Activated naive CD4-positive, alpha-beta T cell treated with anti-CD3 and anti-CD28 coated beads, Interleukin-2, amount 50 U/mL, for 72 hours (primary cell): Measurements from ENCODE around the gene SH2D2A. TPM values are rescaled to one million over a fixed set of nuclear protein-coding genes. Genes with fewer than 3 reads are reported as not detected.
A peak's percentile ranks its signal among the peaks of the same experiment; 100 is the strongest.

Source experiments
- ATAC-seq, 2 donors: fragments of 150-1000 bp; cut with Tn5 transposase; 2 replicates each; pipeline ENCODE4 v1.10.0; 2021; ENCODE audit warnings: mild to moderate bottlenecking in 2 of 2, moderate library complexity in 2 of 2
- DNase-seq, 2 donors: peaks; one replicate each; pipeline ENCODE4 v3.0.0; 2021 to 2022; ENCODE audit warnings: low spot score in 2 of 2
- H3K27ac Mint-ChIP-seq, 2 donors: one replicate each; pipeline ENCODE4 v1.8.0; 2022; ENCODE audit warnings: mild to moderate bottlenecking in 2 of 2, mixed read lengths in 2 of 2
- H3K36me3 Mint-ChIP-seq, 2 donors: one replicate each; pipeline ENCODE4 v1.8.0; 2022; ENCODE audit warnings: mixed read lengths in 2 of 2
- H3K9me3 Mint-ChIP-seq, 2 donors: one replicate each; pipeline ENCODE4 v1.8.0; 2022; ENCODE audit warnings: mixed read lengths in 2 of 2
- total RNA-seq, 2 donors: library from RNA; stranded (reverse); gene quantifications; one replicate each; pipeline ENCODE4 v1.2.3, GENCODE V29; 2022

SH2D2A gene
- total RNA-seq, 2 donors from 2014 or later = 186 to 215 TPM

DNA sequence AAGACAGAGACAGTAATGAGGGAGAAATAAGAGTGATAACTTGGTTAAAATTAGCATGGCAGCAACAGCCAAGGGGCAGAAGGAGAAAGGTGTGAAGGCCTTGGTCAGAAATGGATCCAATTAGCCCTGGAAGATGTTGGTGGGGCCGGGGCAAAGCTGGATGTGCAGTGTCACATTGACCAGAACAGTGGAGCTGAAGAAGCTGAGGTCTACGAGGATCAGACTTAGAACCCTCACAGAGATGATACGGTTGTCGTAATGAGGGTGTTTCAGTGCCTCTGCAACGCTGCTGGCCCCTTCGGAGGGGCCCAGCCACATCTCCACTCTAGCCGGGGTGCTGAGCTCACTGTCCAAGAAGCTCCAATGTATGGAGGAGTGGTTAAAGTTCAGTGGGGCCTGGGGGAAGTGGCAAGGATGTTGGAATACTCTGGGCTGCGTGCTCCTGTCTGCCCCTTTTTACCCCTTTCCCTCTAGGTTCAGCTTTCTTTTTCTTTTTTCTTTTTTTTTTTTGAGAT lies 14.2 kb downstream of the SH2D2A start:
- no peak for ATAC-seq
- peaks cover 9 to 10% of the 10 kb centered on the region in 2 donors for H3K36me3 Mint-ChIP-seq
- peak overlapping the region; percentile 2 to 80 for H3K27ac Mint-ChIP-seq
- DNase-seq = no peak
- H3K9me3 Mint-ChIP-seq = no peaks in the 10 kb centered on the region

DNA sequence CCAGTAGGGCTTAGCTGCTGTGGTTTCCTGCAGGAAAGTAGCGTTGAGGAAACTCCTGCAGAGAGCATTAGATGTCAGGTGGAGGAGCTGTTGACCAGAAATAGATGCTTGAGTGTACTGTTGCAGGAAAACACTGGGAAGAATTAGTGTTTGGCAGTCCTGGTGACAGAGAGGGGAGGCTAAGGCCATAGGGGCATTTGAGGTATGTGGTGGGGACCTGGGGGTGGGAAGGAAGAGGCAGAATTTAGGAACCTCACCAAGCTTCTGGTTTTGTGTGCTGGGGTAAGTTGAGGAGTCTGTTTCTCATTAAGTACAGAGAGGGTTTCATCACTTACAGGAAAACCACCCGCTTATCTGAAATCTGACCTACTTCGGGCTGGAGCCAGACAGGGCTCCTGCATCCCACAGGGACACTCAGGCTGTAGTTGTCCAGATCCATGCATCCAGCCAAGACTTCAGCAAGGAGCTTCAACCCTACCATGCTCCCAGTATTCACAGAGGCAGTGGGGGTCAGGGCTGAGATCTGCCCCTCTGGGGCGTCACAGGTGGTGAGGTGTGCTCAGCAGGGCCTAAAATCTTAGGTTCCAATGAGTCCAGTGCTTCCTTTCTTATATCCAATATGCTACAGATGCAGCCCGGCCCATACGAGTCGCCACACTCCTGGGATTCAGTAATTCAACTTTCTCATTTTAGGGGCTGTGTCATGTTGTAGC lies 15.1 kb downstream of the SH2D2A start:
- peak in 1 of 2 donors; percentile 11 for ATAC-seq
- no peak for DNase-seq
- H3K9me3 Mint-ChIP-seq = no peaks in the 10 kb centered on the region
- peak overlapping the region; percentile 77 to 80 for H3K27ac Mint-ChIP-seq
- peaks cover 1 to 2% of the 10 kb centered on the region in 2 donors for H3K36me3 Mint-ChIP-seq

DNA sequence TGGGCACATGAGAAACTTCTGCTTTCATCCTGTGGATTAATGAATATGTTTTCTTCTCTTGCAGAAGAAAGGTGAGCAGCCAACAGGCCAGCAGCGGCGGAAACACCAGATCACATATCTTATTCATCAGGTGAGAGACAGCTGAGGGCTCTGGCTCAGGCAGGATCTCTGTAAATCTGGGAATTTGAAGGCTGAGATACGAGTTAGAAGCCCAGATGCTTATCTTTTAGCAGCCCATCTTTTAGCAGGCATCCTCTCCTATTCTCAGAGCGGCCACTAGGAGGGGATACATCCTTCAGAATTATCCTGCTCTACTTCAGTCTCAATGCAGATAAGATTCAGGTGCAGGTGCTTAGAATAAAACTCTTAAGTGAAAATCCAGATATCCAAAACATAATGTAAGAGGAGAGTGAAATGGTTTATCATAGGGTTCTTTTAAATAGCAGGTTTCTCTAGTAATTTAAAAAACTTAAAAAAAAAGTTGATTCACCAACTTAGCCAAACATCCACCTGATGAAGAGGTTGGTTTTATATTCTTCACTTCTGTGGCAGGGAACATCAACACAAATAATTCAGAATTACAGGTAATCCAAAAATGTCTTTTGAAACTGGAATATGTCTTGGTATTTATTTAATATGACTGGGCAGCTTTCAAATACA lies 19.3 kb downstream of the SH2D2A start:
- no peaks in the 10 kb centered on the region for H3K9me3 Mint-ChIP-seq
- ATAC-seq = peak; percentile 60 to 74
- peaks cover 10 to 19% of the 10 kb centered on the region in 2 donors for H3K36me3 Mint-ChIP-seq
- DNase-seq = peak in 1 of 2 donors; percentile 62
- H3K27ac Mint-ChIP-seq = no peak overlapping the region

DNA sequence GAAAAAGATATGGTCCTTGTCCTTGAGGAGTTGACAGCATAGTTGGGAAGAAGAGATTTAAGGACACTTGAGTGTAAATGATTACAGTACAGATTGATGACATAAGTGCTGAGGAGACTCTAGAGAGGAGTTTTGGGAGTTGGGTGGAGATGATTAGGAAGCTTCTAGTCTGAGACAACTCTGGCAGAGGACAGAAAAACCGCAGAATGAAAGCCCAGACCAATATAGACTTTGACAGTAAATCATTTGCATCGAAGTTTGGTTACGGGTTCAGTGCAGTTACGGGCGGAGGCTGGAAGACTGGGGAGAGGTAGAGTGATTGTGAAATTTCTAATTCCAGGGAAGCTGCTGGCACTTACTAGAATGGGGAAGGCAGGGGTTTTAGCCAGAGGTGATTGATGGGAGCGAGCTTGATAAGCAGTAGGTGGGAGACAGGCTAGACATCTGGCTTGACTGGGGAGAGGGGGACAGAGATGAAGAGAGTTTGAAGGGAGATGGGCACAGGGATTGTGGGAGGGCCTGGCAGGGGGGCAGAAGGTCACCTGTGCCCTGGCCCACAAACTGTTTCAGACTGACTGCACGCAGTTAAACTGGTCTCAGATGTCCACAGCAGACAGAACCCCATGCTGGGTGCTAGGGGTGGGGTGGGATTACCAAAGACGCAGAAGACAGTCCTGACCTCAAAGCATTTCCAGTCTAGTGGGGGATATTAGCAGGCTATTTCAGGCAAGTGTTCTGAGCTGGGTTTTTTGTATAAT lies 20.1 kb downstream of the SH2D2A start:
- Mint-ChIP-seq H3K27ac (no peak overlapping the region), H3K9me3 (no peaks in the 10 kb centered on the region), H3K36me3 (peaks cover 10 to 19% of the 10 kb centered on the region in 2 donors)
- no peak for ATAC-seq
- no peak for DNase-seq

DNA sequence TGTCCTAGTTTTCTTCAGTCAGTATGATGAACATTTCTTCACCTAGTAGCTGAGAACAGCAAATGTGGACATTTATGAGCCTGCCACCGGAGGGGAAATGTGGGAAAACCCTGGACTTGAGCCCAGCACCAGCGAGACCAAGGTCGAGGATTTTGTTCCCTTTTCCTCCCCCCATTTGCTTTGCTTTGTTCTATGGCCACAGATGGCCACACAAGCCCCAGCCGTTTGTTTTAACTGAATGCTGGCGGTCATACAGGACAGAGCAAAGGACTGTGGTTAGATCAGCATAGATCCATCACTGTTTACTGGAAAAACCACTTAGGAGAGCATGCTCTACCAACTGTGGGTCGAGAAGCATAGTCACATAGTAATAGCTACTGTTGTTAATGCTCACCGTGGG lies 20.9 kb downstream of the SH2D2A start:
- H3K27ac Mint-ChIP-seq = no peak overlapping the region
- ATAC-seq = no peak
- no peak for DNase-seq
- peaks cover 10 to 19% of the 10 kb centered on the region in 2 donors for H3K36me3 Mint-ChIP-seq
- H3K9me3 Mint-ChIP-seq = no peaks in the 10 kb centered on the region

DNA sequence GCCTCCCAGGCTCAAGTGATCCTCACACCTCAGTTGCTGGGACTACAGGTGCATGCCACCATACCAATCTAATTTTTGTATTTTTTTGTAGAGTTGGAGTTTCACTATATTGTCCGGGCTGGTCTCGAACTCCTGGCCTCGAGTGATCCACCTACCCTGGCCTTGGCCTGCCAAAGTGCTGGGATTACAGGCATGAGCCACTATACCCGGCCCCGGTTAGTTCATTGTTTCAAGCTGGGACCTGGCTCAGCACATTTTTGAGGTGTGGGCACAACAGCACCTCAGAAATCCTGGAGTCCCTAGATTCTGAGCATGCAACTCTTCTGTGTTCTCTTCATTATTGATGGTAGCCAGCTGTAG lies 21.3 kb downstream of the SH2D2A start:
- DNase-seq (no peak), ATAC-seq (no peak)
- peaks cover 10 to 19% of the 10 kb centered on the region in 2 donors for H3K36me3 Mint-ChIP-seq
- H3K9me3 Mint-ChIP-seq = no peaks in the 10 kb centered on the region
- no peak overlapping the region for H3K27ac Mint-ChIP-seq

DNA sequence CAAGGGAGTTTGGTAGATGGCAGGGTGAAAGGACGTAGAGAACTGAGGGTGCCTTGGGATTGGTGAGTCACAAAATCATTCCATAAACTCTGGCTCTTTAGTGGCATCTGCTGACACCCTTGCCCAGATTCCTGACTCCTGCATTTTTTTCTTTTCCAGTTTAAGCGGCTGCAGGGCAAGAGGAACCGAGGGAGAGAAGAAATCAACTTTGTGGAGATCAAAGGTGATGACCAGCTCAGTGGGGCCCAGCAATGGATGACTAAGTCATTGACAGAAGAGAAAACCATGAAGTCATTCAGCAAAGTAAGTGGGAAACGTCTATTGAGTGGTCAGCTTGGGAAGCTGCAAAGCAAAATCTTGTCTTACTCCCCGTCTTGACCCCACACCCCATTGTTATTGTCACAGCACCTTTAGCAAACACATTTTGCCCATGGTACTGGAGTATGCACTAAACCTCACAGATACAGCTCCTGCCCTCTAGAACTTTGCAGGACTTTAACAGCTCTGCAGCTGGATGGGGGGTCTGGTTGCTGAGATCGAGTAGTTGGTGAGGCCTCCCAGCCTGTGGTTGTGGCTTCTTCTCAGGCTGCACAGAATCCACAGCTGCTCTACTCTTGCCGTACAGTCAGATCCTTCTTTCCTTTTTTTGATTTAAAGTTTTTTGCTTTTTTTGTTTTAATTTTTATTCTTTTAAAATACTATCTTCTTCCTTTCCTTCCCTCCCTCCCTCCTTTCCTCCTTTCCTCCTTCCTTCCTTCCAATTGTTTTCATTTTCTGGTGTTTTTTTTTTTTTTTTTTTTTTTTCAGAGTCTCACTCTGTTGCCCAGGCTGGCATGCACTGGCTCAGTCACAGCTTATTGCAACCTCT lies 21.9 kb downstream of the SH2D2A start:
- H3K27ac Mint-ChIP-seq = peak overlapping the region in 1 of 2 donors; percentile 54
- ATAC-seq (peak in 1 of 2 donors; percentile 21), DNase-seq (no peak)
- no peaks in the 10 kb centered on the region for H3K9me3 Mint-ChIP-seq
- H3K36me3 Mint-ChIP-seq = peaks cover 10 to 25% of the 10 kb centered on the region in 2 donors

DNA sequence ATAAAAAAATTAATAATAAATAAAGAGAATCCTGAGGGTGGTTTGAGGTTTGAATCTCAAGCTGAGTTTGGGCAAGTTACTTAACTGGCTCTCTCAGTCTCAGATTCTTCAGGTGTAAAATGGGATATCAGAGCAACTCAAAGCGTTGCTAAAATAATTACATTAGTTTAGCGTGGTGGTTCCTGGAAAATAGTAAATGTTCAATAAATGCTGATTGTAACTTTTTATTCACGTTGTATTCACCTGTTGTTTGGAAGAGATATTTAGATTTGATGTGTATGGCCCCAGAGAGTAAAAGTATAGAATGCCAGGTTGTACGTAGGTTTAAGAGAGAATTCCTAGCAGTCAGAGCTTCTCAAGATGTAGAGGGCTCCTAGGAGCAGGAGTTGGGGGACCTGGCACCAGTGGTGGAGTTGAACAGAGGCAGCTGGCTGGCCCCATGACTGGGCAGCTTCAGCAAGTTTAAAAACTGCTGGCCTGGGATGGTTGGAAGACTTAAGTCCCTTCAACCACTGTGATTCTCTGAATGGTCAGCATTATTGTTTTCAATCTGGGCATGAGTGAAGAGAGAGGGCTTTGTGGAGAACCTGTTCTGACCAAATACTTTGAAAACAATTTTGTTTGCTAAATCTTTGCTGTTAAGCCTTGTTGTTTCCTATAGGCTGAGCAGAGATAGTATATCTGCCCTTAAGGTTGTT lies 26.9 kb downstream of the SH2D2A start:
- H3K27ac Mint-ChIP-seq = peak overlapping the region in 1 of 2 donors; percentile 45

DNA sequence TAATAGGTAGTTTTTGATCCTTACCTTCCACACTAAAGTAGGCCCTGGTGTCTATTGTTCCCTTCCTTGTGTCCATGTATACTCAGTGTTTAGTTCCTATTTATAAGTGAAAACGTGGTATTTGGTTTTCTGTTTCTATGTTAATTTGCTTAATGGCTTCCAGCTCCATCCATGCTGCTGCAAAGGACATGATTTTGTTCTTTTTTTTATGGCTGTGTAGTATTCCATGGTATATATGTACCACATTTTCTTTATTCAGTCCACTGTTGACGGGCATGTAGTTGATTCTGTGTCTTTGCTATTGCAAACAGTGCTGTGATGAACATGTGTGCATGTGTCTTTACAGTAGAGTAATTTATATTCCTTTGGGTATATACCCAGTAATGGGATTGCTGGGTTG lies 28.5 kb downstream of the SH2D2A start:
- no peaks in the 10 kb centered on the region for H3K9me3 Mint-ChIP-seq
- no peak for DNase-seq
- ATAC-seq = no peak
- H3K27ac Mint-ChIP-seq = peak overlapping the region in 1 of 2 donors; percentile 63
- peaks cover 0 to 6% of the 10 kb centered on the region in 2 donors for H3K36me3 Mint-ChIP-seq

More for the DNA sequence above, 26.9 kb downstream of the SH2D2A start:
- DNase-seq = no peak
- H3K36me3 Mint-ChIP-seq = peaks cover 3 to 10% of the 10 kb centered on the region in 2 donors
- ATAC-seq = no peak
- H3K9me3 Mint-ChIP-seq = no peaks in the 10 kb centered on the region

DNA sequence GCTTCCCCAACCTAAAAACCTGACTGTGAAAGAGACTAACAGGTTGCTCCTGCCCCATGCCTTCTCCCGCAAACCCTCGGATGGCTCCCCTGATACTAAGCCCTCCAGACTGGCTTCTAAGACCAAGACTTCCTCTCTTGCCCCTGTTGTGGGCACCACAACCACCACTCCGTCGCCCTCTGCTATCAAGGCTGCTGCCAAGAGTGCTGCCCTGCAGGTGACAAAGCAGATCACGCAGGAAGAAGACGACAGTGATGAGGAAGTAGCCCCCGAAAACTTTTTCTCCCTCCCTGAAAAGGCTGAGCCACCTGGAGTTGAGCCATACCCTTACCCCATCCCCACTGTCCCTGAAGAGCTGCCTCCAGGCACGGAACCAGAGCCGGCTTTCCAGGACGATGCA lies 30.0 kb downstream of the SH2D2A start:
- no peaks in the 10 kb centered on the region for H3K9me3 Mint-ChIP-seq
- ATAC-seq (no peak), DNase-seq (no peak)
- peaks cover 5 to 6% of the 10 kb centered on the region in 2 donors for H3K36me3 Mint-ChIP-seq
- peak overlapping the region in 1 of 2 donors; percentile 56 for H3K27ac Mint-ChIP-seq

DNA sequence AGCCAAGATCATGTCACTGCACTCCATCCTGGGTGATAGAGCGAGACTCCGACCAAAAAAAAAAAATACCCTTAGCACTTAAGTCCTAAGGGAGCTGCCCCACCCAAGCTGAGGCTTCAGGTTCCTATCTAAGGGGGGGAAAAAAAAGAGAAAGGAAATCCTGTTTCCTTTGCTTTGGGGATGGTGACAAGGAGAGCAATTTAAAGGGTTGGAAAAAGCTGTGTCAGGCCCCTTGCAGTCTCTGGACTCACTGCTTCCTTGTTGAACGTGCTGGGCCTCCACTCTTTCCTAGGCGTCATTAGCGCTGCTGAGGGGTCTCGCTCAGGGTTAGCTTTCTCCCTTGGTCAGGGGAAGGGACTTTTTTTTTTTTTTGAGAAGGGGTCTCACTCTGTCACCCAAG lies 31.2 kb downstream of the SH2D2A start:
- H3K27ac Mint-ChIP-seq = no peak overlapping the region
- ATAC-seq = no peak
- H3K36me3 Mint-ChIP-seq = peaks cover 5 to 6% of the 10 kb centered on the region in 2 donors

DNA sequence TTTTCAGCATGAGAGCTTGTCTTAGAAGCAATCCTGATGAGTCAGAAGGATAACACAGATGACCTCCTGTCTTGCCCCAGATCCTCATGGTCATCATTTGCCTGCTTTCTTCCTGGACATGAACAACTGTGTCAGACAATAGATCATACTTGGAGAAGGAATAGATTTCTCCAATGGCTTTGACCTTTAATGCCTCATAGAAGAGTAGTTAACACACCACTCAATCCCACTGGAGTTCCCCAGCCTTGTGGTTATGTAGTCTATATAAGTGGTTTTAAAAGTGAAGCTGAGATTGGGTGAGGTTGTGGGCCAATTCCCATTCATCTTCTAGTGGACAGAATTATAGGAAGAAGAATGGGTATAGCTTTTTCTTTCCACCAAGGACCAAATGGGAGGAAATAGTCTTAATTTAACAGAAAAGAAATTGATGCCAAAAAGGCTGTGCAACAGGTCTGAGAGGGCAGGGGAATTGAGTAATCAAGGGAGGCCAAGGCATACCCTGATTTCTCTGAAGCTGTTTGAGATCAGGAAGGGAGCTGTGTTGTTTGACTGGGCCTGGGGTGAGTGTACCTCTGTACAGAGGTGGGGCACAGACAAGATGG lies 35.0 kb downstream of the SH2D2A start:
- H3K9me3 Mint-ChIP-seq = no peaks in the 10 kb centered on the region

More for the DNA sequence above, 31.2 kb downstream of the SH2D2A start:
- no peaks in the 10 kb centered on the region for H3K9me3 Mint-ChIP-seq
- no peak for DNase-seq

DNA sequence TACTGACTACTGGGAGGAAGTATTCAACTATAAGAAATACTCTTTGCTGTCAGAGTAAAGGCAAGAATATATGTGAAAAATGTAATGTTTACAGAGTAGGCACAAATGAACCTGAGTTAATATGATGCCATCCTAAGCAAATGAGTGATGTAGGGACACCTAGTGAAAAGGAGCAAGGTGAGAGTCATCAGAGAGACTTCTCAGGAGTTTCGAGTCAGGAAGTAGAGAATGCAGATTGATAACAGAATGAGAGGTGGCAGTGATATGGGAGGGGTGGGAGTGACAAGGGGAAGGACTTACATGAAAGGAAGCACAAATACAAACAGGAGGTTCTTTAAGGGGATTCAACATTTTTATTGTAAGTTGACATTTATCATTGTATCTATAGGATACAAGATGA lies 39.1 kb downstream of the SH2D2A start:
- no peak for ATAC-seq
- Mint-ChIP-seq H3K27ac (peak overlapping the region in 1 of 2 donors; percentile 71), H3K36me3 (peaks cover 0 to 17% of the 10 kb centered on the region in 2 donors), H3K9me3 (no peaks in the 10 kb centered on the region)
- DNase-seq = no peak

More for the DNA sequence above, 35.0 kb downstream of the SH2D2A start:
- DNase-seq (no peak), ATAC-seq (peak; percentile 22 to 39)
- H3K27ac Mint-ChIP-seq = peak overlapping the region; percentile 36 to 69
- H3K36me3 Mint-ChIP-seq = peaks cover 0 to 5% of the 10 kb centered on the region in 2 donors

DNA sequence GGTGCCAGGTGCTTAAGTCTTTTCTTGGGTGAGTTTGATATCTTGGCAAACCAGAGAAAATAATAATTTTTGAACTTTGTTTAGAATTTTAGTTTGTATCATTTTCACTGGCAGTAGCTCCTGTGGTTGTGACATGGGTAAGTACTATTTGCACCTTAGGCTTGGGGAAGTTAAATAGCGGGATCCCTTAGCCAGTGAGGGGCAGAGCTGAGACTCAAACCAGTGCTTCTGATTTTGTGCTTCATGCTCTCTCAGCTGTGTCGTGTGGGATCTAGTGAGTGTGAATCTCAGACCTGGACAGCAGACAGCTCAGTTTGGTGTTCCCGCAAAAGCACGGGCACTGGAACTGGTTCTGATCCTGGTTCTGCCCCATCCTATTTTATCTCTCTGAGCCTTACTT lies 39.7 kb downstream of the SH2D2A start:
- ATAC-seq (no peak), DNase-seq (no peak)
- Mint-ChIP-seq H3K36me3 (peaks cover 0 to 14% of the 10 kb centered on the region in 2 donors), H3K27ac (peak overlapping the region in 1 of 2 donors; percentile 71), H3K9me3 (no peaks in the 10 kb centered on the region)

DNA sequence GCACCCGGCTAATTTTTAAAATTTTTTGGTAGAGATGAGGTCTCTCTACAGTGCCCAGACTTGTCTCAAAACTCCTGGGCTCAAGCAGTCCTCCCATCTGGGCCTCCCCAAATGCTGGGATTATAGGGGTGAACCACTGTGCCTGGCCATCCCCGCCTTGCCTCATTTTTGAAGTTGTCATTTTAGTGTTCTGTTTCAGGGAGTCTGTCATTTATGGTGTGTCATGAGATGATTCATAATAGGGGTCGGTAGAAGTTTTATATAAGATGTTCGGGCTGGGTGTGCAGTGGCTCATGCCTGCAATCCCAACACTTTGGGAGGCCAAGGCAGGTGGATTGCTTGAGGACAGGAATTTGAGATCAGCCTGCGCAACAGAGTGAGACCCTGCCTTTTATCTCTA lies 40.8 kb downstream of the SH2D2A start:
- peak overlapping the region in 1 of 2 donors; percentile 48 for H3K27ac Mint-ChIP-seq
- DNase-seq (no peak), ATAC-seq (peak; percentile 51 to 56)
- no peaks in the 10 kb centered on the region for H3K9me3 Mint-ChIP-seq
- H3K36me3 Mint-ChIP-seq = peaks cover 6 to 20% of the 10 kb centered on the region in 2 donors
